Omental fat pad (tissue), 4 donors: ENCODE data around the gene WBP1. TPM values are rescaled to one million over a fixed set of nuclear protein-coding genes. Genes with fewer than 3 reads are reported as not detected.

Experiments
- ATAC-seq: fragments of 150-250 bp; one replicate; pipeline ENCODE4 v1.9.1; 2016; ENCODE audit warnings: mild to moderate bottlenecking, moderate library complexity; ENCODE audit not compliant: low FRiP score
- DNase-seq: peaks from one replicate; pipeline ENCODE4 v3.0.0-alpha.2; 2019; ENCODE audit warnings: low spot score
- total RNA-seq, 4 donors: library from RNA; depleted of rRNA; stranded (reverse); fragments of >200 nt; gene quantifications; one replicate each; pipeline ENCODE4 v1.1.0, GENCODE V29; 2016
- TF ChIP-seq, protein P1 (sequence below), 3 donors: fragments of 450-650 bp; IDR thresholded peaks; one replicate each; pipeline ENCODE4 v1.5.1; 2016 to 2017; ENCODE audit warnings: antibody characterized with exemption in 3 of 3, mild to moderate bottlenecking in 3 of 3, moderate library complexity in 2 of 3

Gene WBP1
- total RNA-seq, 4 donors from 2014 or later, result 34.9 to 64.5 (median 44.3) TPM

DNA sequence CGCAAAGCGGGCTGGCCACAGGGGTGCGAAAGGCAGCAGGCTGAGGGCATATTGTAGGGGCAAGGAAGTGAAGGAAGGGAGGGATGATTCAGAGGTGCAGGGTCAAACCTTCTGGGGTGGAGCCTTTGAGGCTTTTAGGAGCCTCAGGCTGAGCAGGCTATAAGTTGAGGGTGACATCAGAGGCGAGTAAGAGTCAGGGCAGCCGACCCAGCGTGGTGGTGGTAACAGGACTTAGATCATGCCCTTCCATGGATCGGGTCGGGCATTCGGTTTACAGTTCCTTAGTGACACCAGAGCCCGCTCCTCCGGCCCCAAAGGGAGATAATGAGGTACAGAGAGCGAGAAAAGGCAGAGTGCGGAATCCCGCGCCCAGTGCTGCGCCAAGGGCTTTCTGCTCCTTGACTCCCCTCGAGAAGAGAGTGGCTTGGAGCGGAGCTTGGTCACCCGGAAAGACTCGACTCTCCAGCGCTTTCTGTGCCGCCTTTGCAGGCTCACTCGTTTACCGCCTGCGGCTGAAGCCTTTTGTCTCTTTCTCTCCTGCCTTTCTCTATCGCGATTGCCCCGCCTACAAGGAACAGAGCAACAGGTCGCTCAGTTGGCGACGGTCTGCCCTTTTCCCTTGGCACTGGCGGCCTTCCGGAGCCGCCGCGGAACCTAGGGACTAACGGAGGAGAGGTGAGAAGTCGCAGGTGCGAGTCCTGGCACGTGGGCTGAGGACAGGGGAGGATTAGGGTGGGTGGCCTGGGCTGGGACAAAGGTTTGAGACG, 40.4 kb downstream of the WBP1 start:
- DNase-seq (no peak), ATAC-seq (no peak)
- TF ChIP-seq, protein P1, sequence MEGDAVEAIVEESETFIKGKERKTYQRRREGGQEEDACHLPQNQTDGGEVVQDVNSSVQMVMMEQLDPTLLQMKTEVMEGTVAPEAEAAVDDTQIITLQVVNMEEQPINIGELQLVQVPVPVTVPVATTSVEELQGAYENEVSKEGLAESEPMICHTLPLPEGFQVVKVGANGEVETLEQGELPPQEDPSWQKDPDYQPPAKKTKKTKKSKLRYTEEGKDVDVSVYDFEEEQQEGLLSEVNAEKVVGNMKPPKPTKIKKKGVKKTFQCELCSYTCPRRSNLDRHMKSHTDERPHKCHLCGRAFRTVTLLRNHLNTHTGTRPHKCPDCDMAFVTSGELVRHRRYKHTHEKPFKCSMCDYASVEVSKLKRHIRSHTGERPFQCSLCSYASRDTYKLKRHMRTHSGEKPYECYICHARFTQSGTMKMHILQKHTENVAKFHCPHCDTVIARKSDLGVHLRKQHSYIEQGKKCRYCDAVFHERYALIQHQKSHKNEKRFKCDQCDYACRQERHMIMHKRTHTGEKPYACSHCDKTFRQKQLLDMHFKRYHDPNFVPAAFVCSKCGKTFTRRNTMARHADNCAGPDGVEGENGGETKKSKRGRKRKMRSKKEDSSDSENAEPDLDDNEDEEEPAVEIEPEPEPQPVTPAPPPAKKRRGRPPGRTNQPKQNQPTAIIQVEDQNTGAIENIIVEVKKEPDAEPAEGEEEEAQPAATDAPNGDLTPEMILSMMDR (IDR thresholded peaks at IDR 0.05), result no peak

DNA sequence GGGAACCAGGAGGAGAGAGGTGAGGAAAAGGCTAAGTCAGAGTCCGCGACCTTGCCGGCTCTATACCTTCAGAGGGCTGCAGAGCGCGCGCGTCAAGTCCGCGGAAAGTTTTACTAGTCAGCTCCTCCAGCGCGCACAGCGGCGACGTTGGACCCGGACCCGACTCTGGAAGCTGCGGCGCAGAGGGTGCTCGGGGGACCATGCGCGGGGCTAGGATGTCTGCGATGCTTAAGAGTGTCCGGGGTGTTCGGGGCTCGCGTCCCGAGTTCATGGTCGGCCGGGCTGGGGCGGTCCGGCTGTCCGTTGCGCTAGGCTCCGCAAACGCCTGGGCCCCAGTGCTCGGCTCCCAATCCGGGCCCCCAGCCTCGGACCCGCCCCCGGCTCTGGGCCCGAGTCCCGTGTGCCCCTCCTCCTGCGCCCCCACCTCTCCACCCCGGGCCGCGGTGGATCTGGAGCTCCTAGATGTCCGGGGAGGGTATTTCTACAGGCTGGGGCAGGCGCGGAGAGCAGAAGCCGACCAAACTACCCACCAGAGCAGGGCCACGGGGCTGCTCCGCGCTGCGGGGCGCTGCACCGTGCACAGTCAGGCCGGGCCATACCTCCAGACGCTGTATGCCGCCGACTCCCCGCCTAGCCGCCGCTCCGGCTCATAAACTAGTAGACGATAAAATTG, 41.2 kb downstream of the WBP1 start, which contains the start of gene LBX2:
Gene LBX2, minus strand, starts transcription at position 337 of the 673 bp plus-strand sequence. Its CDS starts 66 bp downstream, at position 271.
- TF ChIP-seq, protein P1 (IDR thresholded peaks at IDR 0.05), result no peak
- DNase-seq, result no peak
- ATAC-seq, result no peak

DNA sequence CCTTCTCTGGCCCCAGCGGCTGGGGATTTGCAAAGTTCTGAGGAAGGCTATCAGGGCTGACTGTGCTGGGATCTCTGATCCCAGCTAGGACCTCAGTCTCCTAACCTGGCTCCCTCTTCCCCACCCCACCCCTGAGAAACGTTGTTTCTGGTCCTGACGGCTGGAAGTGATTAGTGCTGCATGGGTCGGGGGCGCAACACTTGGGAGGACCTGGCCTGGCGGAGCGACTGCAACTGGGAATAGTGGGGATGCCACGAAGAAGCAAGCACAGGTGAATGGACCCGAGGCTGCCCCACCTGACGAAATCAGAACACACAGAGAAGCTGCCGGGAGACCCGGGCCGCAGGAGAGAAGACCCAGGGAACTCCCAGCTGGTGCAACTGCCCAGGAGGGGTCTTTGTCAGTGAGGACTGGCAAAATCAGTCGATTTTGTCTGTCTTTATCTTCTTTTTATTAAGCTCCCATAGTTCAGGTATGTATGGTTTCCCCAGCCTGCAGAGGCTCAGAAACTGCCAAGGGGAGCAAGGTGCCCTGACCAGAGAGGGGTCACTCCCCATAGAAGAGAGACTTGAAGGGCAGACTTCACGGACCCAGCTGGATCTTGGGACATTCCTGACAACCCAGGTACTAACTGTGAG, 41.8 kb downstream of the WBP1 start:
- no peak for ATAC-seq
- TF ChIP-seq, protein P1 (IDR thresholded peaks at IDR 0.05), result no peak
- DNase-seq, result no peak

DNA sequence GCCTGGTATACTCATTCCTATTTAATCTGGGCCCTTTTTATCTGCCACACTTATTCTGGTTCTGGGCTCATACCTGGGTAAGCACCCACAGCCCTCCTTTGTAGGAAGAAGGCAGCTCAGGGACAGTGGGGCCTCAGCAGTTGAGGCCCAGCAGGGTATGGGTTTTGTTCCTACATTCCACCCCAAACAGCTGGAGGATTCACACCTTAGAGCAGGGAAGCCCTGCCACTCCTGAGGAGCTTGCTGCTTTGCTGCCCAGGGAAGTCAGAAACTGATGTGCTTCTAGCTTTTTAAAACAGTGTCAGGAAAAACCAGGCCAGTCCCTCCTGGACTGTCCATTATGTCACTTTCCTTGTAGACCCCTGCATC, 42.3 kb downstream of the WBP1 start:
- no peak for ATAC-seq
- TF ChIP-seq, protein P1 (IDR thresholded peaks at IDR 0.05), result no peak

DNA sequence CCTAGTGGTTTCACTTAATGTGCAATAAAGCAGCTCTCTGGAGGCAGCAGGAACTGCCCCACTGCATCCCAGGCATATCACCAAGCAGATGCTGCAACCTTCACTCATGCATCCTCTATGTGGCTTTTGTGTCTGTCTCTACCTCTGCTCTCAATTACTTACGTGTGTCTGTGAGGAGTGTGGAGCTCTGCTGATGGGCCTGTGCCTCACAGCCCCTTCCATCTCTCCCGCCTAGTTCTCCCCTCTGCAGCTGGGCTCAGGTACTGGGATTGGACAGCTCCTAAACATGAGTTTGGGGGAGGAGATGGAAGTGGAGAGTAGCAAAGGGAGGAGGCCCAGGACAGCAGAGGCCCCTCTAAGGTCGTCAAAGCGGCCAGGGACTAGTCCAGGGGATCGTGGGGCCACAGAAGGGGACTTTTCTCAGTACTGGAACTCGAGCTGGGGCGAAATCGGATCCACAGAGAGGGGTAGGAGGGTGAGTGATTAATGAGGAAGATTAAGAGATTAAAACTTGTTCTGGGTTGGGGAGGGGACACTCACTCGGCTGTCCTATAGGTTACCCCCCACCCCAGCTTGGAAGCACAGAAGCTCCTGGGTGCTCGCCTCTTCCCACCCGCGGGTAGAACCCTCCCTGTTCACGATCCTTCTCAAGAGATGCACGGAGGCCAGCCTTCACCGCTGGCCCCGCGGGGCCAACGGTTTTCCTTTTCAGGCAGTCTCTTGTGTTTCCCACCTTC, 43.3 kb downstream of the WBP1 start:
- TF ChIP-seq, protein P1 (IDR thresholded peaks at IDR 0.05), result no peak
- ATAC-seq, result no peak
- DNase-seq, result no peak

More for the DNA sequence above, 42.3 kb downstream of the WBP1 start:
- DNase-seq, result no peak

DNA sequence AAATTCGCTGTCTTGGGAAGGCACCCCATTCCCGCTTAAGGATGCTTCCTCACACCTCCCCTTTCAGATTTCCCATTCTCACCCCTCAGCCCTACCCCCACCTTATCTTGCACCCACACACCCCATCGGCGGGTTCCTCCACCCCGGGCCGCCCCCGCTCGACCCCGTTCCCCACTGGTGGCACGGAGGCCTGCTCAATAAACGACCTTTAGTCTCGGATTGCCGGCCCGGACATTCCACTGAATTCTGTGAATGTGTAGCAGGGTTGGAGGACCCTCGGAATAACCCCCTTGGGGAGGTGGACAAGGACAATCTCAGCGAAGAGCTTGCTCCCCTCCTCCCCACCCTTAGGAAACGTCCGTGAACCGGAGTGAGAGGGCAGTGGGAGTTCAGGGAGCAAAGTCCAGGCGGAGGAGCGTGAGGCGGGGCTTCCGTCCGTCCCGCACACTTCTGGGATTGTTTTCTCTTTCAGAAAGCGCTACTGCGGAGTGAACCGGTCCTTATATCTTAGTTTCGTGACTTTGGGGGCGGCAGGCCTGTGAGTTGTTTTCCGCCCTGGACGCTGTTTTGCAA, 44.0 kb downstream of the WBP1 start:
- no peak for ATAC-seq
- no peak for DNase-seq
- TF ChIP-seq, protein P1 (IDR thresholded peaks at IDR 0.05), result no peak
